CD4-positive, alpha-beta T cell (primary cell): ENCODE data around the gene BCL2A1. TPM values are rescaled to one million over a fixed set of nuclear protein-coding genes. Genes with fewer than 3 reads are reported as not detected.

Experiments
- ATAC-seq: fragments of 200-7000 bp; cut with Tn5 transposase; one replicate; pipeline ENCODE4 v1.10.0; 2022; ENCODE audit warnings: mild to moderate bottlenecking; ENCODE audit not compliant: poor library complexity
- CTCF ChIA-PET: fragments of 350-600 bp; sonication (Branson Sonifier 250); formaldehyde crosslinking; loops from one replicate; lab custom pipeline; 2021; ENCODE audit warnings: antibody characterized with exemption, inconsistent platforms; lab: Charles Lee
- POLR2A ChIA-PET: fragments of 350-600 bp; sonication (Branson Sonifier 250); formaldehyde crosslinking; loops from one replicate; lab custom pipeline; 2021; ENCODE audit warnings: antibody characterized with exemption, inconsistent platforms; lab: Charles Lee
- DNase-seq, 14 experiments: peaks; one replicate each; pipeline ENCODE4 v3.0.0-alpha.2; 2013 to 2020; ENCODE audit warnings: mixed read lengths in 2 of 14
- H3K27ac ChIP-seq, 2 donors: one replicate each; pipeline versions ENCODE4 v1.5.1 to v1.7.0; 2013; ENCODE audit warnings: low read length in 2 of 2, low read depth in 1 of 2, mild to moderate bottlenecking in 1 of 2
- H3K27me3 ChIP-seq, 2 experiments: 1 replicate in 1 of 2; 2 replicates in 1 of 2; pipeline versions ENCODE4 v1.6.1 to v1.7.0; 2013; ENCODE audit warnings: low read length in 2 of 2, control low read depth in 1 of 2, mild to moderate bottlenecking in 1 of 2, moderate library complexity in 1 of 2; ENCODE audit not compliant: insufficient read depth in 2 of 2, control insufficient read depth in 1 of 2
- H3K36me3 ChIP-seq: one replicate; pipeline ENCODE4 v1.6.1; 2013; ENCODE audit warnings: low read length, control low read depth; ENCODE audit not compliant: insufficient read depth
- H3K4me1 ChIP-seq: one replicate; pipeline ENCODE4 v1.6.1; 2013; ENCODE audit warnings: low read length, control low read depth; ENCODE audit not compliant: insufficient read depth
- H3K4me3 ChIP-seq: one replicate; pipeline ENCODE4 v1.5.1; 2013; ENCODE audit warnings: mild to moderate bottlenecking, low read length, moderate library complexity
- H3K9me3 ChIP-seq, 2 experiments: 1 replicate in 1 of 2; 2 replicates in 1 of 2; pipeline versions ENCODE4 v1.6.1 to v1.7.0; 2013; ENCODE audit warnings: low read length in 2 of 2, mild to moderate bottlenecking in 2 of 2, control low read depth in 1 of 2, moderate library complexity in 1 of 2; ENCODE audit not compliant: control insufficient read depth in 1 of 2, insufficient read depth in 1 of 2
- H3K27ac Mint-ChIP-seq: one replicate; pipeline ENCODE4 v1.8.0; 2020; ENCODE audit warnings: mixed read lengths
- H3K27me3 Mint-ChIP-seq: one replicate; pipeline ENCODE4 v1.8.0; 2021; ENCODE audit warnings: mixed read lengths
- H3K36me3 Mint-ChIP-seq: one replicate; pipeline ENCODE4 v1.8.0; 2021; ENCODE audit warnings: low read depth, mixed read lengths
- H3K4me1 Mint-ChIP-seq: one replicate; pipeline ENCODE4 v1.8.0; 2021; ENCODE audit warnings: low read depth, mixed read lengths
- H3K4me3 Mint-ChIP-seq: one replicate; pipeline ENCODE4 v1.8.0; 2020; ENCODE audit warnings: mild to moderate bottlenecking, mixed read lengths
- H3K9me3 Mint-ChIP-seq: one replicate; pipeline ENCODE4 v1.8.0; 2020; ENCODE audit warnings: mixed read lengths
- intact Hi-C, 2 experiments: fragments of 100-400 bp; cut with DNase I in 1 of 2; cut with micrococcal nuclease in 1 of 2; formaldehyde crosslinking; loops; one replicate each; pipeline versions ENCODE4 v1.15.1 to v1.9.0; 2023 to 2025; cut with DNase I, micrococcal nuclease
- total RNA-seq, 174 experiments: library from RNA in 2 of 174; stranded (reverse) in 2 of 174; gene quantifications; one replicate each; pipeline ENCODE4 v1.2.3 and lab custom pipeline; 2021 to 2026
- TF ChIP-seq, protein P1 (sequence below): fragments of 200-600 bp; IDR thresholded peaks from one replicate; pipeline ENCODE4 v1.8.0; 2022; ENCODE audit warnings: antibody characterized with exemption, mild to moderate bottlenecking

The BCL2A1 gene
- total RNA-seq, 2 experiments from 2014 or later, result 18.7 to 20.0 TPM

DNA sequence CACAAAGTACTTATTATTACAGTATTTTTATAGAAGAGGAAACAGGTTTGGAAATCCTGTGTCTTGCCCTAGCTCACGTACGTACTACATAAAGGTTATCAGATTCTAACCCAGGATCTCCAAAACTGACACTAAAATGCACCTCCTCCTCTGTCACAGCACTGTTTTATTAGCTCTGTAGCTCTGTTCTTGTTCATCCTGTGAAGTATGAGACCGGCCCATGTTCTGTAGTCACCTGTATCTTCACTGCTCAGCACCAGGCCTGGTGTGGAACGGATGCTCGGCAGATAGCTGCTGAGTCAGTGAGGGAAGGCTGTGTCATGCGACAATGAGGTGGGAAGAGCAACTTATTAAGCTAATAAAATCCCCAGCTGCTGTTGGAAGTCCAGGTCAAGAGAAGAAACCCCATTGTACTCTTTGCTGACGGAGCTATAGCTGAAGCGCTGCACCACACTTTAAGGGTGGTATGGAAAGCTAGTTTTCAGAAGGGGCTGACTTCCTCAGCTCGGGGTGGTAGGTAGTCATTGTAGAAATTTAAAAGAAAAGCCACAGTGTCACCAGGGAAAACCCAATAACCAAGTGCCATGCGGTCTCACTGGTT is 22.8 kb downstream of the BCL2A1 start:
- Histone ChIP-seq H3K4me1 (no peaks in the 10 kb centered on the region), H3K4me3 (no peak overlapping the region), H3K27me3 (no peaks in the 10 kb centered on the region), H3K36me3 (no peaks in the 10 kb centered on the region), H3K27ac (no peak overlapping the region), H3K9me3 (no peaks in the 10 kb centered on the region)
- TF ChIP-seq, protein P1, sequence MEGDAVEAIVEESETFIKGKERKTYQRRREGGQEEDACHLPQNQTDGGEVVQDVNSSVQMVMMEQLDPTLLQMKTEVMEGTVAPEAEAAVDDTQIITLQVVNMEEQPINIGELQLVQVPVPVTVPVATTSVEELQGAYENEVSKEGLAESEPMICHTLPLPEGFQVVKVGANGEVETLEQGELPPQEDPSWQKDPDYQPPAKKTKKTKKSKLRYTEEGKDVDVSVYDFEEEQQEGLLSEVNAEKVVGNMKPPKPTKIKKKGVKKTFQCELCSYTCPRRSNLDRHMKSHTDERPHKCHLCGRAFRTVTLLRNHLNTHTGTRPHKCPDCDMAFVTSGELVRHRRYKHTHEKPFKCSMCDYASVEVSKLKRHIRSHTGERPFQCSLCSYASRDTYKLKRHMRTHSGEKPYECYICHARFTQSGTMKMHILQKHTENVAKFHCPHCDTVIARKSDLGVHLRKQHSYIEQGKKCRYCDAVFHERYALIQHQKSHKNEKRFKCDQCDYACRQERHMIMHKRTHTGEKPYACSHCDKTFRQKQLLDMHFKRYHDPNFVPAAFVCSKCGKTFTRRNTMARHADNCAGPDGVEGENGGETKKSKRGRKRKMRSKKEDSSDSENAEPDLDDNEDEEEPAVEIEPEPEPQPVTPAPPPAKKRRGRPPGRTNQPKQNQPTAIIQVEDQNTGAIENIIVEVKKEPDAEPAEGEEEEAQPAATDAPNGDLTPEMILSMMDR, result no peak
- ATAC-seq, result no peak
- H3K9me3 Mint-ChIP-seq, result no peaks in the 10 kb centered on the region
- intact Hi-C loops, result no loop called here
- H3K27ac Mint-ChIP-seq, result no peak overlapping the region
- no peak overlapping the region for H3K4me3 Mint-ChIP-seq
- peak in 1 of 14 experiments; percentile 31 for DNase-seq
- H3K27me3 Mint-ChIP-seq, result no peaks in the 10 kb centered on the region
- ChIA-PET POLR2A (interaction anchor here (1.3 to 3.6 kb wide), 2 partner anchors 20 to 26 kb away, joined by 3 to 13 read pairs; no protein-coding TSS in a partner anchor), CTCF (no interaction called here)
- peaks cover 4% of the 10 kb centered on the region for H3K4me1 Mint-ChIP-seq
- no peaks in the 10 kb centered on the region for H3K36me3 Mint-ChIP-seq

DNA sequence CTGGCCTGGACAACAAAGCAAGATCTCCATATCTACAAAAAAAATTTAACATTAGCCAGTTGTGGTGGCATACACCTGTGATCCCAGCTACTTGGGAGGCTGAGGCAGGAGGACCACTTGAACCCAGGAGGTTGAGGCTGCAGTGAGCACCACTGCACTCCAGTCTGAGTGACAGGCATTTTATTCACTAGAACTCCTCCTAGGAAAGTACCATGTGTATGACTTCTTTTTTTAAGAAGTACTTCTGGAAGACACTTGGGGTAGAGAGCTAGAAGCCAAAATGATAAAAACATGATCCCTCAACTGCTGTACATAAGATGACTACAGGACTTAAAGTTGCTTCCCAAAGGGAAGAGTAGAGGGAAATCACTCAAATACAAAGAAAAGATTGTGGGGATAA is 24.0 kb downstream of the BCL2A1 start:
- CTCF ChIA-PET, result no interaction called here
- no peak overlapping the region for H3K4me3 ChIP-seq
- H3K27me3 ChIP-seq, result no peaks in the 10 kb centered on the region
- H3K4me1 ChIP-seq, result no peaks in the 10 kb centered on the region
- Mint-ChIP-seq H3K4me3 (no peak overlapping the region), H3K4me1 (no peaks in the 10 kb centered on the region), H3K27me3 (peaks cover under 1% of the 10 kb centered on the region), H3K27ac (no peak overlapping the region), H3K36me3 (no peaks in the 10 kb centered on the region), H3K9me3 (no peaks in the 10 kb centered on the region)
- no peaks in the 10 kb centered on the region for H3K9me3 ChIP-seq
- DNase-seq (no peak), ATAC-seq (no peak)
- no peak overlapping the region for H3K27ac ChIP-seq
- H3K36me3 ChIP-seq, result no peaks in the 10 kb centered on the region
- intact Hi-C loops, result no loop called here
- POLR2A ChIA-PET, result interaction anchor here (0.6 to 3.6 kb wide), 2 partner anchors 24 to 37 kb away, joined by 4 to 13 read pairs; no protein-coding TSS in a partner anchor
- TF ChIP-seq, protein P1, result no peak

DNA sequence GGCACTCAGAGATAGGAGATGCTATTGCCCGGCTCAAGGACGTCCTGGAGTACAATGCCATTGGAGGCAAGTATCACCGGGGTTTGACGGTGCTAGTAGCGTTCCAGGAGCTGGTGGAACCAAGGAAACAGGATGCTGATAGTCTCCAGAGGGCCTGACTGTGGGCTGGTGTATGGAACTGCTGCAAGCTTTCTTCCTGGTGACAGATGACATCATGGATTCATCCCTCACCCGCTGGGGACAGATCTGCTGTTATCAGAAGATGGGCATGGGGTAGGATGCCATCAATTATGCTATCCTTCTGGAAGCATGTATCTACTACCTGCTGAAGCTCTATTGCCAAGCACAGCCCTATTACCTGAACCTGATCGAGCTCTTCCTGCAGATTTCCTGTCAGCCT is 26.4 kb downstream of the BCL2A1 start:
- H3K36me3 ChIP-seq, result no peaks in the 10 kb centered on the region
- intact Hi-C loops, result no loop called here
- H3K27me3 ChIP-seq, result no peaks in the 10 kb centered on the region
- no peak overlapping the region for H3K4me3 Mint-ChIP-seq
- no peak overlapping the region for H3K27ac Mint-ChIP-seq
- H3K9me3 ChIP-seq, result no peaks in the 10 kb centered on the region
- ChIA-PET POLR2A (no interaction called here), CTCF (no interaction called here)
- no peaks in the 10 kb centered on the region for H3K4me1 Mint-ChIP-seq
- TF ChIP-seq, protein P1, result no peak
- ATAC-seq, result no peak
- no peaks in the 10 kb centered on the region for H3K36me3 Mint-ChIP-seq
- H3K4me1 ChIP-seq, result no peaks in the 10 kb centered on the region
- no peak for DNase-seq
- H3K27ac ChIP-seq, result no peak overlapping the region
- no peak overlapping the region for H3K4me3 ChIP-seq
- no peaks in the 10 kb centered on the region for H3K9me3 Mint-ChIP-seq
- peaks cover 4% of the 10 kb centered on the region for H3K27me3 Mint-ChIP-seq
